GM10248 (cell line): ENCODE data around the gene DDX60.

ENCODE experiments used
- CTCF ChIA-PET: fragments of 300-600 bp; sonication (Branson Sonifier 250); formaldehyde crosslinking; extraction: SDS; loops from one replicate; lab custom pipeline; 2021; ENCODE audit warnings: antibody characterized with exemption; lab: Yijun Ruan, JAX
- POLR2A ChIA-PET: fragments of 350-650 bp; sonication (Branson Sonifier 250); formaldehyde crosslinking; extraction: SDS; loops from one replicate; lab custom pipeline; 2020; ENCODE audit warnings: antibody characterized with exemption; lab: Yijun Ruan, JAX
- DNase-seq: peaks from one replicate; pipeline ENCODE4 v3.0.0; 2012; ENCODE audit errors: extremely low spot score
- CTCF ChIP-seq: IDR thresholded peaks from 2 replicates; pipeline ENCODE4 v1.5.1; 2012; ENCODE audit warnings: mild to moderate bottlenecking, low read depth; ENCODE audit errors: extremely low read depth, missing control alignments, control extremely low read depth

Gene DDX60

DNA sequence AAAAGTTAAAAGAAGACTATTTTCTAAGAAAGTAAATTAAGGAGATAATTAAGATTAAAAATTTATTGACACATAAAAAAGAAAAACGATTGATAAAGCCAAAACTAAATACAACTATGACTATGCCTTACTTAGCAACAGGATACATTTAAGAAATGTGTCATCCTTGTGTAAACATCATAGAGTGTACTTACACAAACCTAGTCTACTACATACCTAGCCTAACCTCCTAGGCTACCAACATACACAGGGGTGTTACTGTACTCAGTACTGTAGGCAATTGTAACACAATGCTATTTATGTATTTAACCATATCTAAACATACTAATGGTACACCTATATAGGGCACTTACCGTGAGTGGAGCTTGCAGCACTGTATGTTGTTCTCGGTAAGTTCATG lies 117.9 kb downstream of the DDX60 start:
- CTCF ChIA-PET: interaction anchor here (1.3 kb wide), 1 partner anchor 54 kb away, joined by 3 read pairs; no protein-coding TSS in a partner anchor
- no peak for DNase-seq
- TF ChIP-seq CTCF: no peak
- POLR2A ChIA-PET: no interaction called here

GRCh38 chr4:168199260-168199957 lies 119.1 kb downstream of the DDX60 start:
- TF ChIP-seq CTCF: no peak
- ChIA-PET CTCF (interaction anchor here (1.2 to 1.6 kb wide), 2 partner anchors 10 to 14 kb away, joined by 3 read pairs; no protein-coding TSS in a partner anchor), POLR2A (no interaction called here)
- no peak for DNase-seq

GRCh38 chr4:168197926-168198325 lies 120.6 kb downstream of the DDX60 start:
- DNase-seq: no peak
- no peak for TF ChIP-seq CTCF
- ChIA-PET CTCF (interaction anchor here (1.6 kb wide), 1 partner anchor 11 kb away, joined by 3 read pairs; no protein-coding TSS in a partner anchor), POLR2A (no interaction called here)

DNA sequence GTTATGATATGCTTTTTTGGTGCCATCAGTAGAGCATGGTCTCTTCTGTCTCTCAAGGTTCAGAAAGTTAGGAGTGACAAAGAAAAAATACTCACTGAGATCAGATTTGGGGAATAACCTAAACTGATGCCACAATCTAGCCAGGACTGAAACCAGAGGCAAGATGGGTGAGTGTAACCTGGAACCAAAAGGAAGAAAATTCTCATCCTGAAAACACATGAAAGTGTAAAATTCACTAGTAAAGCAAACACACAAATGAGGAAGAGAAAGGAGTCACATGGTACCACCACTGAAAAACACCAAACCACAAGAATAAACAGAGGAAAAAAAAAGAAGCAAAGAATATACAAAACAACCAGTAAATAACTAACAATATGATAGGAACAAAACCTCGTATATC lies 129.8 kb downstream of the DDX60 start:
- no peak for TF ChIP-seq CTCF
- DNase-seq: no peak
- ChIA-PET POLR2A (no interaction called here), CTCF (no interaction called here)

- POLR2A ChIA-PET: no interaction called here
- peak; percentile 41 for DNase-seq
- CTCF ChIA-PET: interaction anchor here (0.9 to 1.7 kb wide), 3 partner anchors 16 to 1626 kb away, joined by 3 to 7 read pairs (median 3); no protein-coding TSS in a partner anchor
- peak; percentile 58 for TF ChIP-seq CTCF
Measured at GRCh38 chr4:168183717-168184571, 134.6 kb downstream of the DDX60 start.

DNA sequence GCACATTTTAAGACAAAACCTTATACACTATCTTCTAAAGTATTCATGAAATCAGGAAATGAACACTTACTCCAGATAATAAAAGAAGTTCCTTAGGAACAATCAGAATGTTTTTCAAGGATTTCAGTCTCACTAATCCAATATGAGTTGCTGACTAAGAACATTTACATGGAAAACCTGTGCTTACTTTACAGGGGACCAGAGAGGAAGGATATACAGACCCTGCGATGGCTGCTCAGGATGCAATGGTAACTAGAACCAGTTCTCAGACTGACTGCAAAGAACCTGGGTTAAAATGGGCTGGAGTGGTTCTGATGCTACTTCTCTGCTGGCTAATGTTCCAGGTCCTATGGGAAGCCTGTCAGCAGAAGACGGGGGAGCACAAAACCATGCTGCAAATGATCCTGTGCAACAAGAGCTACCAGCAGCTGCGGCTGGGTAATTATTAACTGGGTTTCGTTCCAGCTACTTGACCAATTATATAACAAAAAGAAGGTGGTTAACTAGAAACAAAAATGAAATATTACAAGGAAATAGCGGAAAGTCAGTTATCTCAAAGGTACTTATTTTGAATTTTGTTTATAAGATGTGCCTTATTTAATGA lies 140.9 kb downstream of the DDX60 start:
- ChIA-PET POLR2A (no interaction called here), CTCF (no interaction called here)
- TF ChIP-seq CTCF: no peak
- no peak for DNase-seq
